ENCODE measurements around the gene S100A4. TPM values are rescaled to one million over a fixed set of nuclear protein-coding genes. Genes with fewer than 3 reads are reported as not detected.
"Not testable (repeated sequence)": the region's sequence is repeated elsewhere in the genome, so short reads cannot be mapped to it uniquely, and the experiment has no call there.

S100A4 gene
- total and polyA plus RNA-seq, 4 donors = 44.0 to 2,351 (median 762) TPM

GRCh38 chr1:153565529-153566374 is 20.1 kb upstream of the S100A4 start, which contains the start of gene S100A2:
TSS of gene S100A2 (minus strand) at chr1:153565844. CDS start at chr1:153563877, 1,967 bp downstream.
- no peak for TF ChIP-seq CTCF (IDR thresholded peaks at IDR 0.05; ENCODE audit: control extremely low read depth, extremely low read depth)
- H3K27me3 ChIP-seq (ENCODE audit: control insufficient read depth in 3 of 3, insufficient read depth in 3 of 3, low read length in 2 of 3) = no peaks in the 10 kb centered on the region
- peaks cover 10 to 34% (median 18%) of the 10 kb centered on the region in 5 donors for H3K4me1 ChIP-seq (ENCODE audit: control insufficient read depth in 5 of 5, insufficient read depth in 5 of 5, low read length in 5 of 5)
- DNase-seq = peak in 2 of 3 donors; percentile 16 to 27
- H3K9me3 ChIP-seq (ENCODE audit: control insufficient read depth in 4 of 4, insufficient read depth in 3 of 4, low read length in 3 of 4) = no peaks in the 10 kb centered on the region
- peak; percentile 37 for ATAC-seq (ENCODE audit: insufficient read depth, low FRiP score)
- H3K36me3 ChIP-seq (ENCODE audit: control insufficient read depth in 4 of 4, insufficient read depth in 4 of 4, low read length in 4 of 4) = no peaks in the 10 kb centered on the region
- 26 to 39% methylated on average over 8 of the region's 8 CpGs for WGBS, 2 donors
- H3K9ac ChIP-seq (ENCODE audit: insufficient read depth in 1 of 2, low read length in 2 of 2) = peak within 1 kb of the TSS in 1 of 2 donors; percentile 42
- no peak within 1 kb of the TSS for H3K4me3 ChIP-seq
- H3K27ac ChIP-seq (ENCODE audit: low read depth in 1 of 2, low read length in 1 of 2) = peak within 1 kb of the TSS; percentile 86 to 99

- peaks cover 10 to 34% (median 18%) of the 10 kb centered on the region in 5 donors for H3K4me1 ChIP-seq (ENCODE audit: control insufficient read depth in 5 of 5, insufficient read depth in 5 of 5, low read length in 5 of 5)
- H3K27me3 ChIP-seq (ENCODE audit: control insufficient read depth in 3 of 3, insufficient read depth in 3 of 3, low read length in 2 of 3) = no peaks in the 10 kb centered on the region
- 84 to 94% methylated on average over 7 of the region's 7 CpGs for WGBS, 2 donors
- DNase-seq = no peak
- no peaks in the 10 kb centered on the region for H3K9me3 ChIP-seq (ENCODE audit: control insufficient read depth in 4 of 4, insufficient read depth in 3 of 4, low read length in 3 of 4)
- TF ChIP-seq CTCF (IDR thresholded peaks at IDR 0.05; ENCODE audit: control extremely low read depth, extremely low read depth) = no peak
- no peak for ATAC-seq (ENCODE audit: insufficient read depth, low FRiP score)
- H3K9ac ChIP-seq (ENCODE audit: insufficient read depth in 1 of 2, low read length in 2 of 2) = no peak overlapping the region
- no peaks in the 10 kb centered on the region for H3K36me3 ChIP-seq (ENCODE audit: control insufficient read depth in 4 of 4, insufficient read depth in 4 of 4, low read length in 4 of 4)
- H3K27ac ChIP-seq (ENCODE audit: low read depth in 1 of 2, low read length in 1 of 2) = no peak overlapping the region
- H3K4me3 ChIP-seq = no peak overlapping the region
These were observed 18.4 kb upstream of the S100A4 start for GRCh38 chr1:153563991-153564390.

- no peak overlapping the region for H3K9ac ChIP-seq (ENCODE audit: insufficient read depth in 1 of 2, low read length in 2 of 2)
- ATAC-seq (ENCODE audit: insufficient read depth, low FRiP score) (no peak), DNase-seq (no peak)
- H3K9me3 ChIP-seq (ENCODE audit: control insufficient read depth in 4 of 4, insufficient read depth in 3 of 4, low read length in 3 of 4) = no peaks in the 10 kb centered on the region
- no peak overlapping the region for H3K27ac ChIP-seq (ENCODE audit: low read depth in 1 of 2, low read length in 1 of 2)
- no peak for TF ChIP-seq CTCF (IDR thresholded peaks at IDR 0.05; ENCODE audit: control extremely low read depth, extremely low read depth)
- WGBS, 2 donors = 81 to 83% methylated on average over 6 of the region's 6 CpGs
- H3K36me3 ChIP-seq (ENCODE audit: control insufficient read depth in 4 of 4, insufficient read depth in 4 of 4, low read length in 4 of 4) = no peaks in the 10 kb centered on the region
- peaks cover 9 to 32% (median 18%) of the 10 kb centered on the region in 5 donors for H3K4me1 ChIP-seq (ENCODE audit: control insufficient read depth in 5 of 5, insufficient read depth in 5 of 5, low read length in 5 of 5)
- no peak overlapping the region for H3K4me3 ChIP-seq
- H3K27me3 ChIP-seq (ENCODE audit: control insufficient read depth in 3 of 3, insufficient read depth in 3 of 3, low read length in 2 of 3) = no peaks in the 10 kb centered on the region
These were observed 17.9 kb upstream of the S100A4 start for GRCh38 chr1:153563483-153563901.

- peaks cover 9 to 20% (median 17%) of the 10 kb centered on the region in 5 donors for H3K4me1 ChIP-seq (ENCODE audit: control insufficient read depth in 5 of 5, insufficient read depth in 5 of 5, low read length in 5 of 5)
- H3K36me3 ChIP-seq (ENCODE audit: control insufficient read depth in 4 of 4, insufficient read depth in 4 of 4, low read length in 4 of 4); H3K4me3 ChIP-seq; H3K9ac ChIP-seq (ENCODE audit: insufficient read depth in 1 of 2, low read length in 2 of 2); H3K27ac ChIP-seq (ENCODE audit: low read depth in 1 of 2, low read length in 1 of 2); H3K27me3 ChIP-seq (ENCODE audit: control insufficient read depth in 3 of 3, insufficient read depth in 3 of 3, low read length in 2 of 3); ATAC-seq (ENCODE audit: insufficient read depth, low FRiP score); DNase-seq; H3K9me3 ChIP-seq (ENCODE audit: control insufficient read depth in 4 of 4, insufficient read depth in 3 of 4, low read length in 3 of 4): not testable (repeated sequence)
- WGBS, 2 donors = 88 to 94% methylated on average over 3 of the region's 3 CpGs
These were observed 16.4 kb upstream of the S100A4 start for GRCh38 chr1:153562021-153562420.

Data from lung (tissue), 12 donors.